Measurements from ENCODE around the gene CDC34.

CDC34 gene

DNA sequence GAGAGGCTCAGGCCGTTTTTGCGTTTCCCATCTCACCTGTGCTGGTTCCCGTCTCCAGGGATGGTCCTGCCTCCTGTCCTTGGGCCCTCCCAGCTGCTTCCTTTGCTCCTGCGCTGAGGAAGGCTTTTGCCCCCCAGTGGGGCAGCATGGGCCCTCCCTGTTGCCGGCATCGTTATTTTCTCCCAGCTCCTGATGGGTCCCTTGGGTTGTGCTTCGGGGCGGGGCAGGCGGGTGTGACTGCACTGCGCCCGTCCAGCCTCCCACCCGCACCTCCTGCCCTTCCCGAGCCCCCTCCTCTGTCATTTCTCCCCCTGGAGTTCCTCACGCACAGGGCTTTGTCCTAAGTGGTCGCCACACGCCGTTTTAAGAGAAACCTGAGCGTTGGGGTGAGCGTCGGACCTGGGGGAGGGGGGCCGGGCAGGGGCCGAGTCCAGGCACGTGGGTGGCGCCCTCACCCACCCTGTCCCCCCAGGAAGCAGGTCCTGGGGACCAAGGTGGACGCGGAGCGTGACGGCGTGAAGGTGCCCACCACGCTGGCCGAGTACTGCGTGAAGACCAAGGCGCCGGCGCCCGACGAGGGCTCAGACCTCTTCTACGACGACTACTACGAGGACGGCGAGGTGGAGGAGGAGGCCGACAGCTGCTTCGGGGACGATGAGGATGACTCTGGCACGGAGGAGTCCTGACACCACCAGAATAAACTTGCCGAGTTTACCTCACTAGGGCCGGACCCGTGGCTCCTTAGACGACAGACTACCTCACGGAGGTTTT, 9.5 kb downstream of the CDC34 start:
- H3K4me3 ChIP-seq (ENCODE audit: low read length), result no peak overlapping the region
- H3K27me3 ChIP-seq (ENCODE audit: control insufficient read depth, insufficient read depth, low read length), result no peaks in the 10 kb centered on the region
- H3K4me2 ChIP-seq (ENCODE audit: low read length), result no peak overlapping the region
- H3K36me3 ChIP-seq (ENCODE audit: insufficient read depth, low read length), result peaks cover 34% of the 10 kb centered on the region
- H3K9me3 ChIP-seq (replicated peaks; ENCODE audit: low read length), result no peaks in the 10 kb centered on the region
- no peak overlapping the region for H3K9ac ChIP-seq (ENCODE audit: low read depth, low read length)
- no peaks in the 10 kb centered on the region for H3K4me1 ChIP-seq (ENCODE audit: control insufficient read depth, insufficient read depth, low read length)

DNA sequence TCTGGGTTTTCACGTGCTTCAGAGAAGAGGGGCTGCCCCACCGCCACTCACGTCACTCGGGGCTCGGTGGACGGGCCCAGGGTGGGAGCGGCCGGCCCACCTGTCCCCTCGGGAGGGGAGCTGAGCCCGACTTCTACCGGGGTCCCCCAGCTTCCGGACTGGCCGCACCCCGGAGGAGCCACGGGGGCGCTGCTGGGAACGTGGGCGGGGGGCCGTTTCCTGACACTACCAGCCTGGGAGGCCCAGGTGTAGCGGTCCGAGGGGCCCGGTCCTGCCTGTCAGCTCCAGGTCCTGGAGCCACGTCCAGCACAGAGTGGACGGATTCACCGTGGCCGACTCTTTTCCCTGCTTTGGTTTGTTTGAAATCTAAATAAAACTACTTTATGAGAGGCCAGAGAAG, 10.1 kb downstream of the CDC34 start:
- Histone ChIP-seq H3K36me3 (ENCODE audit: insufficient read depth, low read length) (peaks cover 27% of the 10 kb centered on the region), H3K4me3 (ENCODE audit: low read length) (no peak overlapping the region), H3K9me3 (replicated peaks; ENCODE audit: low read length) (no peaks in the 10 kb centered on the region), H3K4me2 (ENCODE audit: low read length) (no peak overlapping the region), H3K27me3 (ENCODE audit: control insufficient read depth, insufficient read depth, low read length) (no peaks in the 10 kb centered on the region), H3K9ac (ENCODE audit: low read depth, low read length) (no peak overlapping the region), H3K4me1 (ENCODE audit: control insufficient read depth, insufficient read depth, low read length) (no peaks in the 10 kb centered on the region)

DNA sequence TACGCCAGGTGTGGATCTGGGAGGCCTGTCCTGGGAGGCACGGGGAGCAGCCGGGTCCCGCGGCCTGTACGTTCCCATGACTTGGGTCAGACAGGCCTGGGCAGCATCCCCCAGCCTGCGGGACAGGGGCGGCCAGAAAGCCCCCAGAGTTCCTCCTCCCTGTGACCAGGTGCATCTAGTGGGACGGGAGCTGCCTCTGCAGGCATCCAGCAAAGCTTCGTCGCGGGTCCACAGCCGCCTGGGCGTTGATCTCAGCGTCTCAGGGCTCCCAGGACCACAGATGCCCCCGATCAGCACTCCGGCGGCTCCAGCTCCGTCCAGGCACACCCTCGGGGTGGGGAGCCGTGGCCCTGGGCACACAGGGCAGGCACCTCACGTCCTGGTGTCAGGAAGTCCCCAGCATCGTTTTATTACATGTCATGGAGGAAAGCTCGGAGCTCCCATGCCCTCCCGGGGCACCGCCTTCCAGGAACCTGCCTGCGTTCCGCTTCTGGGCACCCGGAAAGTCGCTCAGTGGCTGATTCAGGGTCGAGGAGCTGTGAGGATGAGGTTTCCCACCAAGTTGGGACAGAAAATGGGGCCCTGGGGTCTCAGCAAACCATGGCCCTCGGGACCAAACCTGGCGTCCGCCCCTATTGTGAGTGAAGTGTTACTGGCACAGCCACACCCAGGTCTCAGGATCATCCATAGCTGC, 10.8 kb downstream of the CDC34 start:
- H3K27me3 ChIP-seq (ENCODE audit: control insufficient read depth, insufficient read depth, low read length), result no peaks in the 10 kb centered on the region
- H3K4me2 ChIP-seq (ENCODE audit: low read length), result no peak overlapping the region
- no peak overlapping the region for H3K4me3 ChIP-seq (ENCODE audit: low read length)
- no peak overlapping the region for H3K9ac ChIP-seq (ENCODE audit: low read depth, low read length)
- H3K36me3 ChIP-seq (ENCODE audit: insufficient read depth, low read length), result peaks cover 24% of the 10 kb centered on the region
- H3K9me3 ChIP-seq (replicated peaks; ENCODE audit: low read length), result no peaks in the 10 kb centered on the region
- H3K4me1 ChIP-seq (ENCODE audit: control insufficient read depth, insufficient read depth, low read length), result no peaks in the 10 kb centered on the region

DNA sequence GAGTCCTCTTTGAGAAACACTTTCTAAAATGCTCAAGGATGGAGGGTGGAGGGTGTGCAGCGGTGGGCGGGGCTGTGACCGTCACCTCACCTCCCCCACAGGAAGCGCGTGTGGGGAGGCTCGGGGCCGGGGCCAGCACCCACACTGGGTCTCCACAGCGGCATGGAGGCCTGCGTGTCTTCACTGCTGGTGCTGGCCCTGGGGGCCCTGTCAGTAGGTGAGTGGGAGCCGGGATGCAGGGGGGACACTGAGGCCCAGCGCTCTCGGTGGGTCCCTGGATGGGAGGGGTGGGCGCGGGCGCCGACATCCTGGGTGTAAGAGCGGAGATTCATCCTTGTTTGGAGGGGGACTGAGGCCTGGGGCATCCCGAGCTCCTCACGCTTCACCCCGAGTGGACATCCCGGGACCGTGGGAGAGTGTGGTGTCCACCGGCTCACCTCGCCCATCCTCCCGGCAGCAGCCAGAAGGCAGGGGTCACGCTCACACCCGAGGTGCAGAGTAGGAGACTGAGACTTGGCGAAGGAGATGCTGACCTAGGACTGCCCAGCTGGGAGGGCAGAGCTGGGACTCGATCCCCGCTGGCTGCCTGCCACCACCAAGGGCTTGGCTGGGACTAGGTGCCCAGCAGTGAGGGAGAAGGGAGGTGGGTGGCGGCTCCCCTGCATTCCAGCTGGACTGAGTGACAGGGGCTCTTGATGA, 12.5 kb downstream of the CDC34 start, which contains the start of gene GZMM:
Gene GZMM (plus strand): TSS at position 144 of the 699 bp plus-strand sequence. CDS start 19 bp downstream, at position 163.
- H3K9ac ChIP-seq (ENCODE audit: low read depth, low read length), result no peak within 1 kb of the TSS
- peaks cover 20% of the 10 kb centered on the region for H3K36me3 ChIP-seq (ENCODE audit: insufficient read depth, low read length)
- no peak within 1 kb of the TSS for H3K4me2 ChIP-seq (ENCODE audit: low read length)
- no peak within 1 kb of the TSS for H3K4me3 ChIP-seq (ENCODE audit: low read length)
- no peaks in the 10 kb centered on the region for H3K27me3 ChIP-seq (ENCODE audit: control insufficient read depth, insufficient read depth, low read length)
- H3K9me3 ChIP-seq (replicated peaks; ENCODE audit: low read length), result no peaks in the 10 kb centered on the region
- no peaks in the 10 kb centered on the region for H3K4me1 ChIP-seq (ENCODE audit: control insufficient read depth, insufficient read depth, low read length)

DNA sequence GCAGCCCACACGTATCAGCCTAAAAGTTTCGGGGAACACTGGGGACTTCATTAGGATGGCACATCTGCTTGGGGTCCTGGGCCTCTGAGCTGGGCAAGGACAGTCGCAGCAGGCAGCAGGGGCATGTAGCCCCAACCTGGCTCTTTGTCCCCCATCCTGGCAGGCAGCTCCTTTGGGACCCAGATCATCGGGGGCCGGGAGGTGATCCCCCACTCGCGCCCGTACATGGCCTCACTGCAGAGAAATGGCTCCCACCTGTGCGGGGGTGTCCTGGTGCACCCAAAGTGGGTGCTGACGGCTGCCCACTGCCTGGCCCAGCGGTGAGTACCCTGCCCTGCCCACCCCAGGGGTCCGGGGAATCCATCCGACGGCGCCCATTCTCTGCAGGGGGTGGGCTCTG, 15.6 kb downstream of the CDC34 start:
- Histone ChIP-seq H3K9me3 (replicated peaks; ENCODE audit: low read length) (no peaks in the 10 kb centered on the region), H3K9ac (ENCODE audit: low read depth, low read length) (no peak overlapping the region), H3K4me1 (ENCODE audit: control insufficient read depth, insufficient read depth, low read length) (no peaks in the 10 kb centered on the region), H3K4me2 (ENCODE audit: low read length) (no peak overlapping the region), H3K27me3 (ENCODE audit: control insufficient read depth, insufficient read depth, low read length) (no peaks in the 10 kb centered on the region), H3K36me3 (ENCODE audit: insufficient read depth, low read length) (peaks cover 5% of the 10 kb centered on the region), H3K4me3 (ENCODE audit: low read length) (no peak overlapping the region)

DNA sequence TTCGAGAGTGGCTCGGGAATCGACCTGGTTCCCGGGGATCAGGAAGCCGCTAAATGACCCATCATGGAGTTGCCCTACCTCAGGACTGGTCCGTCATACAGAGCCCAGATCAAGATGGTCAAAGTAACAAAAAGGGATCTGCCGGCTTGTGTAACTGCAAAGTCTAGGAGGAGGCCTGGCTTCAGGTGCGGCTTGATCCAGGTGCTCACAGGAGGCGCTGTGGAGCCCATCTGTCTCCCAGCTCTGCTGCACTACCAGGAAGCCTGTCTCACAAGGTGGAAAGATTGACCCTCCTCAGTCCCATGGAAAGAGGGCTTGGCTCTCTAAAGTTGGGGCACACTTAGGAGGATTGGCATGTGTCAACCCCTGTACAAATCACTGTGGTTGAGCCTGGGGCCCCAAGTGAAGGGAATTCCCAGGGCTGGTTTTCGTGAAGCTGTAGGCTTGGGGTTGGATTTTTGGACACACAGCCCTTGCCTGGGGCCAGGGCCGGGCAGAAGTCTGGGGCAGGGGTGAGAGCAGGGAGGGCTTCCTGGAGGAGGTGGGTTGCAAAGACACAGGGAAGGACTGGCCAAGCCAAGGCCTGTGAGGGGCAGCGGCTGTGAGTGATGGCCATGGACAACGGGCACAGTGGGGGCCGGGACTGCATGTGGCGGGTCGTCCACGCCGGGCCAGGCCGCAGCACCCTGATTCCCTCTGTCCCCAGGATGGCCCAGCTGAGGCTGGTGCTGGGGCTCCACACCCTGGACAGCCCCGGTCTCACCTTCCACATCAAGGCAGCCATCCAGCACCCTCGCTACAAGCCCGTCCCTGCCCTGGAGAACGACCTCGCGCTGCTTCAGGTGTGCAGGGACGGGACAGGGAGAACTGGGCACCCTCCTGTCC, 16.5 kb downstream of the CDC34 start:
- Histone ChIP-seq H3K4me3 (ENCODE audit: low read length) (no peak overlapping the region), H3K9ac (ENCODE audit: low read depth, low read length) (no peak overlapping the region), H3K27me3 (ENCODE audit: control insufficient read depth, insufficient read depth, low read length) (no peaks in the 10 kb centered on the region), H3K4me2 (ENCODE audit: low read length) (no peak overlapping the region), H3K9me3 (replicated peaks; ENCODE audit: low read length) (no peaks in the 10 kb centered on the region), H3K36me3 (ENCODE audit: insufficient read depth, low read length) (no peaks in the 10 kb centered on the region), H3K4me1 (ENCODE audit: control insufficient read depth, insufficient read depth, low read length) (no peaks in the 10 kb centered on the region)

DNA sequence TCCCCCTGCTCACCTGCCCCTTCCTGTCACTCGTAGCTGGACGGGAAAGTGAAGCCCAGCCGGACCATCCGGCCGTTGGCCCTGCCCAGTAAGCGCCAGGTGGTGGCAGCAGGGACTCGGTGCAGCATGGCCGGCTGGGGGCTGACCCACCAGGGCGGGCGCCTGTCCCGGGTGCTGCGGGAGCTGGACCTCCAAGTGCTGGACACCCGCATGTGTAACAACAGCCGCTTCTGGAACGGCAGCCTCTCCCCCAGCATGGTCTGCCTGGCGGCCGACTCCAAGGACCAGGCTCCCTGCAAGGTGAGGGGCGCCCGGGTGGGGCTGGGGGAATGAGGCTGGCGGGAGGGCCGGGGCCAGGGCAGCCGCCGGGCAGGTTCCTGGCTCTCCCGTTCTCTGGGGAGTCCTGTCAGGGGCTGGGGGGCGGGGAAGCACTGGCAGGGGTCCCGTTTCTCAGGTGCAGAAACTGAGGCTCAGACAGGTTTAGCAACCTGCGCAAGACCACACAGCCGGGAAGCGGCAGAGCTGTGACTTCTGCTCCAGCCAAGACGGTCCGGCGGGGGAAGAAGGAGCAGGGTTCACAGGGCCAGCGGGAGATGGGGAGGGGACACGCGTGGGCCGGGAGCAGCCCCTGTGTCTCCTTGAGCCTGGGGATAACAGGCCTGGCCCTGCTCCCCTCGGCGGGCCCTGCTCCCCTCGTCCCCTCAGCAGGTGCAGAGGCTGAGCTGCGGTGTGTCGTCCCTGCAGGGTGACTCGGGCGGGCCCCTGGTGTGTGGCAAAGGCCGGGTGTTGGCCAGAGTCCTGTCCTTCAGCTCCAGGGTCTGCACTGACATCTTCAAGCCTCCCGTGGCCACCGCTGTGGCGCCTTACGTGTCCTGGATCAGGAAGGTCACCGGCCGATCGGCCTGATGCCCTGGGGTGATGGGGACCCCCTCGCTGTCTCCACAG, 17.6 kb downstream of the CDC34 start:
- H3K9ac ChIP-seq (ENCODE audit: low read depth, low read length), result no peak overlapping the region
- no peaks in the 10 kb centered on the region for H3K27me3 ChIP-seq (ENCODE audit: control insufficient read depth, insufficient read depth, low read length)
- no peak overlapping the region for H3K4me3 ChIP-seq (ENCODE audit: low read length)
- H3K4me2 ChIP-seq (ENCODE audit: low read length), result no peak overlapping the region
- H3K9me3 ChIP-seq (replicated peaks; ENCODE audit: low read length), result no peaks in the 10 kb centered on the region
- no peaks in the 10 kb centered on the region for H3K36me3 ChIP-seq (ENCODE audit: insufficient read depth, low read length)
- no peaks in the 10 kb centered on the region for H3K4me1 ChIP-seq (ENCODE audit: control insufficient read depth, insufficient read depth, low read length)

DNA sequence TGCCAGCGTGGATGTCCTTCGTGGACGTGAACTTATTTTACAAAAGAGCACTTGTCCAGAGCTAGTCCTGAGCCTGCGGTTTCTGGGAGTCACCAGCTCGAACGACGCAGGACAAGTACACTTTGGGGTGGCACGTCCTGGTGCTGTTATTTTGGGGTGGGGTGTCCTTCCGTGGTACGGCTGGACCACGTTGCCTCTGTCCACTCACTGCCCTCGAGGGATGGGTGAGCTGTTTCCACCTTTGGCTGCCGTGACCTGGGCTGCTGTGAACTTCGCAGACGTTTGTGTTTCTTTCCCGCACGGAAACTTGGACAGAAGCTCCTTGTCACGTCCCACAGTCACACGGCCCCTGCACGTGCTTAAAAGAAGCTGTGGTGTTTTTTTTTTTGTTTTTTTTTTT, 23.3 kb downstream of the CDC34 start:
- H3K9ac ChIP-seq (ENCODE audit: low read depth, low read length), result no peak overlapping the region
- H3K4me2 ChIP-seq (ENCODE audit: low read length), result no peak overlapping the region
- no peak overlapping the region for H3K4me3 ChIP-seq (ENCODE audit: low read length)
- no peaks in the 10 kb centered on the region for H3K9me3 ChIP-seq (replicated peaks; ENCODE audit: low read length)
- H3K36me3 ChIP-seq (ENCODE audit: insufficient read depth, low read length), result no peaks in the 10 kb centered on the region
- H3K27me3 ChIP-seq (ENCODE audit: control insufficient read depth, insufficient read depth, low read length), result no peaks in the 10 kb centered on the region
- peaks cover 6% of the 10 kb centered on the region for H3K4me1 ChIP-seq (ENCODE audit: control insufficient read depth, insufficient read depth, low read length)

DNA sequence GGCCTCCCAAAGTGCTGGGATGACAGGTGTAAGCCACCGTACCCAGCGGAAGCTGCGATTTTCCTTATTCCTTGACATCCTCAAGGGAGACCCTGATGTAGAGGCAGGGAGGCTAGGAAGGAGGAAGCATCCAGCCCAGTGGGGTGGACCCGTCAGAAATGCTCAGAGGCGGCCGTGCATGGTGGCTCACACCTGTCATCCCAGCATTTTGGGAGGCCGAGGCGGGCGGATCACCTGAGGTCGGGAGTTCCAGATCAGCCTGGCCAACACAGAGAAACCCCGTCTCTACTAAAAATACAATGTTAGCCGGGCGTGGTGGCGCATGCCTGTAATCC, 23.9 kb downstream of the CDC34 start:
- Histone ChIP-seq H3K36me3 (ENCODE audit: insufficient read depth, low read length) (no peaks in the 10 kb centered on the region), H3K9me3 (replicated peaks; ENCODE audit: low read length) (no peaks in the 10 kb centered on the region), H3K4me2 (ENCODE audit: low read length) (no peak overlapping the region), H3K27me3 (ENCODE audit: control insufficient read depth, insufficient read depth, low read length) (no peaks in the 10 kb centered on the region), H3K4me1 (ENCODE audit: control insufficient read depth, insufficient read depth, low read length) (peaks cover 6% of the 10 kb centered on the region), H3K4me3 (ENCODE audit: low read length) (no peak overlapping the region), H3K9ac (ENCODE audit: low read depth, low read length) (no peak overlapping the region)

DNA sequence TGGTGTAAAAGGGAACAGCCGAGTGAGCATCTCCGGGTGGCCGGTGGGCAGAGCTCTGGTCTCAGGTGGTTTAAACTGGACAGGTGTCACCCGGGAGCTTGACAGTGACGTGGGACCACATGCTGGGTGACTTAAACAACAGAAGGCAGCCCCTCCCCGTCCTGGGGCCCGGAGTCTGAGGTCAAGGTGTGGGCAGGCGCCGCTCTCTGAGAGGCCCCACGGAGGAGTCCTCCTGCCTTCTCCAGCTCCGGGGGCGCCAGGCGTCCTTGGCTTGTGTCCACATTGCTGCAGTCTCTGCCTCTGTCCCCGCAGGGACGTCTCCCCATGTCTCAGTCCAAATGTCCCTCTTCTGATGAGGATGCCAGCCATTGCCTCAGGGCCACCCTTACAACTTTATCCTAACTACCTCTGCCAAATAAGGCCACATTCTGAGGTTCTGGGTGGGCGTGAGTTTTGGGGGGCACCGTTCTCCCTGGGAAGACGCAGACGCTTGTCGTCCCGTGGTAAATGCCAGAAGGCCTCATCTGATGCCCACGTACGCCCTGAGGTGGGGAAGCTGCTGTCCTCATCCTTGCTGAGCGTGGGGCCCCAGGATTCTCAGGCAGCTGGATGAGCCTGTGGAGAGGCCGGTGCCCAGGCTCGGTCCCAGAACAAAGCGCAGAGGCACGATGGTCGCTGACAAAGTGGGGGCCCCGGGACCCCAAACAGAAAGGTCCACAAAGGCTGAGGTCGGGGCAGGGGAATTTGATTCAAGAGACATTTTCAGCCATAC, 25.2 kb downstream of the CDC34 start:
- Histone ChIP-seq H3K36me3 (ENCODE audit: insufficient read depth, low read length) (no peaks in the 10 kb centered on the region), H3K4me1 (ENCODE audit: control insufficient read depth, insufficient read depth, low read length) (peaks cover 6% of the 10 kb centered on the region), H3K4me3 (ENCODE audit: low read length) (no peak overlapping the region), H3K27me3 (ENCODE audit: control insufficient read depth, insufficient read depth, low read length) (no peaks in the 10 kb centered on the region), H3K4me2 (ENCODE audit: low read length) (no peak overlapping the region), H3K9ac (ENCODE audit: low read depth, low read length) (no peak overlapping the region), H3K9me3 (replicated peaks; ENCODE audit: low read length) (no peaks in the 10 kb centered on the region)
